Ascending aorta (tissue), 2 donors: ENCODE data around the gene MTM1. TPM values are rescaled to one million over a fixed set of nuclear protein-coding genes. Genes with fewer than 3 reads are reported as not detected.
A peak's percentile ranks its signal among the peaks of the same experiment; 100 is the strongest.

Experiments
- DNase-seq, 2 donors: peaks; one replicate each; pipeline ENCODE4 v3.0.0-alpha.2; 2019; ENCODE audit warnings: low spot score in 2 of 2
- H3K27ac ChIP-seq, 2 donors: fragments of 200-600 bp; sonication (generic); one replicate each; pipeline ENCODE4 v1.5.1; 2016 to 2017; ENCODE audit warnings: mild to moderate bottlenecking in 1 of 2
- H3K27me3 ChIP-seq: fragments of 200-600 bp; sonication (generic); one replicate; pipeline ENCODE4 v1.5.1; 2017
- H3K36me3 ChIP-seq, 2 donors: fragments of 200-600 bp; sonication (generic); one replicate each; pipeline ENCODE4 v1.5.1; 2016
- H3K4me1 ChIP-seq, 2 donors: fragments of 200-600 bp; sonication (generic); one replicate each; pipeline ENCODE4 v1.5.1; 2016 to 2017; ENCODE audit warnings: mild to moderate bottlenecking in 1 of 2
- H3K4me3 ChIP-seq, 2 donors: fragments of 200-600 bp; sonication (generic); one replicate each; pipeline ENCODE4 v1.5.1; 2016 to 2017; ENCODE audit warnings: mild to moderate bottlenecking in 1 of 2
- H3K9me3 ChIP-seq, 2 donors: fragments of 200-600 bp; sonication (generic); one replicate each; pipeline ENCODE4 v1.5.1; 2016
- intact Hi-C: fragments of 100-400 bp; cut with DNase I; formaldehyde crosslinking; loops from one replicate; pipeline ENCODE4 v1.15.1; 2023
- total RNA-seq: library from RNA; depleted of rRNA; stranded (reverse); fragments of >200 nt; gene quantifications from one replicate; pipeline ENCODE4 v1.1.0, GENCODE V29; 2016
- TF ChIP-seq, protein P1 (sequence below), 3 experiments: fragments of 200-600 bp in 2 of 3; fragments of 450-650 bp in 1 of 3; sonication (generic) in 2 of 3; IDR thresholded peaks; one replicate each; pipeline ENCODE4 v1.5.1; 2016 to 2019; ENCODE audit warnings: antibody characterized with exemption in 3 of 3, mild to moderate bottlenecking in 1 of 3, moderate library complexity in 1 of 3

MTM1 gene
- total RNA-seq, 1 donor from 2014 or later = 7.3 TPM

DNA sequence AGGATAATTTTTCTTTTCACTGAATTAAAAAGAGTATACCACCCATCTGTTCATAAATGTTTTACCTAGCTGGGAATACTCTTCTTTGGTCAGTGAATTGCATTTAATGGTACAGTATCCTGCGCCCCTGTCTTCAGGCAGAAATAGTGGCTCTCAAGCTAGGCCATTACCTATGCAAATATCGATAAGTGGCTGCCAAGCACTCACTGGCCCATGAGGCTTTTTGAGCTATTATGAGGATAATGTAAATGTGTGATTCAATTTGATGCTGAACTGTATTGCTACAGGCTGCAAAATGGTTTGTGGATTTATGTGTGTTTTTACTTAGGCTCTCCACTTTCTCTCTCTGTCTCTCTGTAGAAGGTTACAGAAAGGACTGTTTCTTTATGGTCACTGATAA lies 94.7 kb downstream of the MTM1 start:
- H3K9me3 ChIP-seq = no peaks in the 10 kb centered on the region
- H3K27me3 ChIP-seq = no peaks in the 10 kb centered on the region
- DNase-seq = no peak
- TF ChIP-seq, protein P1, sequence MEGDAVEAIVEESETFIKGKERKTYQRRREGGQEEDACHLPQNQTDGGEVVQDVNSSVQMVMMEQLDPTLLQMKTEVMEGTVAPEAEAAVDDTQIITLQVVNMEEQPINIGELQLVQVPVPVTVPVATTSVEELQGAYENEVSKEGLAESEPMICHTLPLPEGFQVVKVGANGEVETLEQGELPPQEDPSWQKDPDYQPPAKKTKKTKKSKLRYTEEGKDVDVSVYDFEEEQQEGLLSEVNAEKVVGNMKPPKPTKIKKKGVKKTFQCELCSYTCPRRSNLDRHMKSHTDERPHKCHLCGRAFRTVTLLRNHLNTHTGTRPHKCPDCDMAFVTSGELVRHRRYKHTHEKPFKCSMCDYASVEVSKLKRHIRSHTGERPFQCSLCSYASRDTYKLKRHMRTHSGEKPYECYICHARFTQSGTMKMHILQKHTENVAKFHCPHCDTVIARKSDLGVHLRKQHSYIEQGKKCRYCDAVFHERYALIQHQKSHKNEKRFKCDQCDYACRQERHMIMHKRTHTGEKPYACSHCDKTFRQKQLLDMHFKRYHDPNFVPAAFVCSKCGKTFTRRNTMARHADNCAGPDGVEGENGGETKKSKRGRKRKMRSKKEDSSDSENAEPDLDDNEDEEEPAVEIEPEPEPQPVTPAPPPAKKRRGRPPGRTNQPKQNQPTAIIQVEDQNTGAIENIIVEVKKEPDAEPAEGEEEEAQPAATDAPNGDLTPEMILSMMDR (IDR thresholded peaks at IDR 0.05) = no peak
- H3K4me3 ChIP-seq = no peak overlapping the region
- peaks cover 7 to 18% of the 10 kb centered on the region in 2 donors for H3K36me3 ChIP-seq
- no peak overlapping the region for H3K27ac ChIP-seq
- intact Hi-C loops = no loop called here
- H3K4me1 ChIP-seq = no peaks in the 10 kb centered on the region

DNA sequence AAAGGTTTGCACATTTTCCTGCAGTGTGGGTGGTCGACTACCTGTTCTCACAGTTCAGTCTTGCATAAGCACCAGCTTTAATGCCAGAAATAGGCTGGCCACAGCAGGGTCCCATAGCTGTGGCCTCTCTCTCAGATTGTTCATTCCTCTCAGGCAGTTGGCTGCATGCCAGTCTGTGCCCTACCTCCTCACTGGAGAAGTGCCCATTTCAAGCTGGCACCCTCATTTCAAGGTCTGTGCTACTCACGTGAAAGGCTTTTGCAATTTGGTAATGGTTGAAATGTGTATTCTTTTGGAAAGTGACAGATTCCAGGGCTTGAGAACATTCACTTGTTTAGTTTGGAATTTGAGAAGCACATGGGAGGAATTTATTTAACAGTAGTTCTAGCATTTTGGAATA lies 95.9 kb downstream of the MTM1 start:
- H3K4me1 ChIP-seq = no peaks in the 10 kb centered on the region
- peak in 1 of 2 donors; percentile 67 for DNase-seq
- H3K36me3 ChIP-seq = peaks cover 7 to 18% of the 10 kb centered on the region in 2 donors
- no peak overlapping the region for H3K27ac ChIP-seq
- intact Hi-C loops = no loop called here
- no peaks in the 10 kb centered on the region for H3K27me3 ChIP-seq
- no peaks in the 10 kb centered on the region for H3K9me3 ChIP-seq
- H3K4me3 ChIP-seq = no peak overlapping the region
- TF ChIP-seq, protein P1 (IDR thresholded peaks at IDR 0.05) = no peak

DNA sequence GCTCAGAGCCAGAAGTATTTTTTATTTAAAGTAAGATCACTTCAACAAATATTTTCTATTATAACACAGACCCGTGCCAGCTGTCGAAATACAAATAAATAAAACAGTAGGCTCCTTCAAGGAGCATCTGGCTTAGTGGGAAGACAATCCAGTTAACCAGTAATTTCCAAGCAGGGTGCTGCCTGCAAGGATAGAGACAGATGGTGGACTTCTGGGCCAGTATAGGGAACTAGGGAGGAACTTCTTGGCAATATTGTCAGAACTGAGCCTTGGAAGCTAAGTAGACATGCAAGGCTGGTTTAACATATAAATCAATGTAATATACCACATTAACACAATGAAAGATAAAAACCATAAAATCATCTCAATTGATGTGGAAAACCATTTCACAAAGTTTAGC lies 107.8 kb downstream of the MTM1 start:
- Histone ChIP-seq H3K27me3 (no peaks in the 10 kb centered on the region), H3K4me3 (no peak overlapping the region), H3K4me1 (no peaks in the 10 kb centered on the region), H3K9me3 (no peaks in the 10 kb centered on the region), H3K27ac (no peak overlapping the region), H3K36me3 (no peaks in the 10 kb centered on the region)
- TF ChIP-seq, protein P1 (IDR thresholded peaks at IDR 0.05) = no peak
- intact Hi-C loops = no loop called here
- DNase-seq = no peak

DNA sequence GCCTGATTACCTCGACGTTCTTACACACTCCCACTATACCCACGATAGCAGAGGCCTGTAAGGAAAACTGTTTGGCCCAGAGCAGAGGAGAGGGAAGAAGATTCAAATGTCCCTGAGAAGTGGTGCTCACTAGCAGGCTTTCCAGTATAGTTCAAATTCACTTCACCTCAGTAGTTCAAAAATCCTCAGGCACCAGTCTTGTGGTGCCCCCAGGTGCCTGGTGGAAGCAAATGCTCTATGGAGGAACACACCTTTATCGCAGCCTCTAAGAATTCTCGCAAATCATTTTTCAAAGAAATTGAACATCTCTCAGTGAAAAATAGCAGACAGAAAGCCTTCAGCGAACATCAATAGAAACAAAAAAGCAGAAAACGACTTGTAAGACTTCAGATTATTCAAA lies 112.6 kb downstream of the MTM1 start:
- Histone ChIP-seq H3K4me3 (no peak overlapping the region), H3K27ac (no peak overlapping the region), H3K9me3 (no peaks in the 10 kb centered on the region), H3K4me1 (no peaks in the 10 kb centered on the region), H3K27me3 (no peaks in the 10 kb centered on the region), H3K36me3 (no peaks in the 10 kb centered on the region)
- no peak for DNase-seq
- TF ChIP-seq, protein P1 (IDR thresholded peaks at IDR 0.05) = peak in 1 of 3 experiments; percentile 33
- intact Hi-C loops = no loop called here

DNA sequence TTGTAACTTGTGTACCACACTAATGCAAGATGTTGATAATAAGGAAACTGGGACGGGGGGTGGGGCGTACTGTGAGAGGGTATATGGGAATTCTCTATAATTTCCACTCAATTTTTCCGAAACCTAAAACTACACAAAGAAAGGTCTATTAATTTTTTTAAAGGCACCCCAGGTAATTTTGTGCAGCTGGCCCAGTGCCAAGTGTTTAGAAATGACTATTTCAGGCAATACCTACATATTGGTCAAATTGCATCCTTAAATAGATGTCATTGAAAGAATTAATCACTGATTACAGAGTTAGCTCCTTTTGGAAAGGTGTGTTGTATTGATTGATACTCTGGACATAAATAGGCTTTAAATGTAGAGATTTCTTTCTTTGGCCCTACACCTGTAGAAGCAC lies 114.7 kb downstream of the MTM1 start:
- Histone ChIP-seq H3K4me1 (no peaks in the 10 kb centered on the region), H3K36me3 (no peaks in the 10 kb centered on the region), H3K4me3 (no peak overlapping the region), H3K27ac (no peak overlapping the region), H3K27me3 (no peaks in the 10 kb centered on the region), H3K9me3 (no peaks in the 10 kb centered on the region)
- no peak for DNase-seq
- intact Hi-C loops = loop anchor here (1.0 kb wide), 1 partner anchor 34 kb away; no protein-coding TSS in a partner anchor
- TF ChIP-seq, protein P1 (IDR thresholded peaks at IDR 0.05) = no peak
